Measurements from ENCODE around the gene G6PC2. TPM values are rescaled to one million over a fixed set of nuclear protein-coding genes. Genes with fewer than 3 reads are reported as not detected.

The G6PC2 gene
- total RNA-seq, 6 donors from 2014 or later, result not detected

GRCh38 chr2:168913495-168913894 is 12.4 kb downstream of the G6PC2 start:
- Histone ChIP-seq H3K4me3 (no peak overlapping the region), H3K27ac (no peak overlapping the region), H3K36me3 (no peaks in the 10 kb centered on the region), H3K27me3 (no peaks in the 10 kb centered on the region), H3K4me1 (peaks cover 0 to 4% (median 1%) of the 10 kb centered on the region in 4 donors), H3K9me3 (no peaks in the 10 kb centered on the region)
- TF ChIP-seq POLR2AphosphoS5 (IDR thresholded peaks at IDR 0.05) (no peak), EP300 (IDR thresholded peaks at IDR 0.05) (no peak), CTCF (IDR thresholded peaks at IDR 0.05) (no peak), POLR2A (IDR thresholded peaks at IDR 0.05) (no peak)
- DNase-seq, result no peak
- no peak for ATAC-seq (ENCODE audit: low FRiP score in 2 of 2)
- WGBS, 2 donors, result 94% methylated on average over 4 of the region's 4 CpGs

GRCh38 chr2:168915441-168916330 is 14.6 kb downstream of the G6PC2 start:
- Histone ChIP-seq H3K4me3 (no peak overlapping the region), H3K9me3 (no peaks in the 10 kb centered on the region), H3K4me1 (peaks cover 0 to 4% (median 1%) of the 10 kb centered on the region in 4 donors), H3K27ac (no peak overlapping the region), H3K36me3 (no peaks in the 10 kb centered on the region), H3K27me3 (no peaks in the 10 kb centered on the region)
- DNase-seq, result no peak
- no peak for ATAC-seq (ENCODE audit: low FRiP score in 2 of 2)
- WGBS, 2 donors, result 92% methylated on average over 3 of the region's 3 CpGs
- TF ChIP-seq CTCF (IDR thresholded peaks at IDR 0.05) (no peak), EP300 (IDR thresholded peaks at IDR 0.05) (no peak), POLR2AphosphoS5 (IDR thresholded peaks at IDR 0.05) (no peak), POLR2A (IDR thresholded peaks at IDR 0.05) (no peak)

GRCh38 chr2:168916331-168916675 is 15.2 kb downstream of the G6PC2 start:
- DNase-seq (no peak), ATAC-seq (ENCODE audit: low FRiP score in 2 of 2) (no peak)
- H3K4me3 ChIP-seq, result no peak overlapping the region
- no peaks in the 10 kb centered on the region for H3K27me3 ChIP-seq
- 87 to 89% methylated on average over 4 of the region's 4 CpGs for WGBS, 2 donors
- H3K36me3 ChIP-seq, result no peaks in the 10 kb centered on the region
- no peak overlapping the region for H3K27ac ChIP-seq
- TF ChIP-seq EP300 (IDR thresholded peaks at IDR 0.05), result no peak
- TF ChIP-seq CTCF (IDR thresholded peaks at IDR 0.05), result no peak
- no peak for TF ChIP-seq POLR2A (IDR thresholded peaks at IDR 0.05)
- TF ChIP-seq POLR2AphosphoS5 (IDR thresholded peaks at IDR 0.05), result no peak
- H3K4me1 ChIP-seq, result peaks cover 0 to 4% (median 1%) of the 10 kb centered on the region in 4 donors
- H3K9me3 ChIP-seq, result no peaks in the 10 kb centered on the region

GRCh38 chr2:168920504-168921157 is 19.5 kb downstream of the G6PC2 start:
- DNase-seq, result no peak
- TF ChIP-seq POLR2A (IDR thresholded peaks at IDR 0.05) (no peak), CTCF (IDR thresholded peaks at IDR 0.05) (peak; percentile 33 to 72 (median 56))
- WGBS, 2 donors, result 23 to 25% methylated on average over 4 of the region's 4 CpGs
- no peaks in the 10 kb centered on the region for H3K4me1 ChIP-seq
- H3K4me3 ChIP-seq, result no peak overlapping the region
- H3K27me3 ChIP-seq, result no peaks in the 10 kb centered on the region
- H3K36me3 ChIP-seq, result no peaks in the 10 kb centered on the region
- H3K27ac ChIP-seq, result no peak overlapping the region
- no peak for ATAC-seq (ENCODE audit: low FRiP score in 2 of 2)
- H3K9me3 ChIP-seq, result no peaks in the 10 kb centered on the region

All from upper lobe of left lung (tissue), 6 donors.